Fibroblast of mammary gland (primary cell): ENCODE results near the gene FGF12.

ENCODE experiments used
- DNase-seq: peaks from one replicate; pipeline ENCODE4 v3.0.0-alpha.2; 2010; ENCODE audit warnings: low read depth
- H3K4me3 ChIP-seq: 2 replicates; pipeline ENCODE4 v1.5.1; 2011; ENCODE audit warnings: low read depth, mild to moderate bottlenecking, low read length, moderate library complexity; ENCODE audit not compliant: control insufficient read depth
- TF ChIP-seq, protein P1 (sequence below): conservative IDR thresholded peaks from 2 replicates; pipeline ENCODE4 v1.5.1; 2011; ENCODE audit warnings: low read depth, low read length, inconsistent platforms; ENCODE audit not compliant: control insufficient read depth, insufficient read depth

The FGF12 gene

DNA sequence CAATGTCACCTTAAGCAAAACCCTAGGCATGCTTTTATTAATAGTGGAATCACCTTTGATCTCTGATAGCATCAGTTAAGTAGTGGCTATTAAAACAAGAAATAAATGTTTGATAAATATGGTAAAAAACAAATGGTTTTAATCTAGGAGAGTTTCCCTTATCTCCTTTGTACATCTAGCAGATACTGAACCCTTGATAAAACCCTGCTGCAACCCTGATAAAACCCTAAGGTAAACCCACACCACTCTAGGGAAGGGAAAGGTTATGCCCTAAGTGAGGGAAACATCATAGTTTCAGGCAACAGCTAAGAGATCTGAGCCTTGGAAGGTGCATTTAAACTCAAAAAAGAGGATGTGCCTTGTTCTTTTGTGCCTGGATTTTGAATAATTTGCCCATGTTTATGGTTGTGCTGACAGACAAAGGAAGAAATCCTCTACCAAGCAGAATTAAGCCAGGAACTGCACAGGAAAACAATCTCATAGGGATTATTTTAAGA is 309.7 kb downstream of the FGF12 start:
- TF ChIP-seq, protein P1, sequence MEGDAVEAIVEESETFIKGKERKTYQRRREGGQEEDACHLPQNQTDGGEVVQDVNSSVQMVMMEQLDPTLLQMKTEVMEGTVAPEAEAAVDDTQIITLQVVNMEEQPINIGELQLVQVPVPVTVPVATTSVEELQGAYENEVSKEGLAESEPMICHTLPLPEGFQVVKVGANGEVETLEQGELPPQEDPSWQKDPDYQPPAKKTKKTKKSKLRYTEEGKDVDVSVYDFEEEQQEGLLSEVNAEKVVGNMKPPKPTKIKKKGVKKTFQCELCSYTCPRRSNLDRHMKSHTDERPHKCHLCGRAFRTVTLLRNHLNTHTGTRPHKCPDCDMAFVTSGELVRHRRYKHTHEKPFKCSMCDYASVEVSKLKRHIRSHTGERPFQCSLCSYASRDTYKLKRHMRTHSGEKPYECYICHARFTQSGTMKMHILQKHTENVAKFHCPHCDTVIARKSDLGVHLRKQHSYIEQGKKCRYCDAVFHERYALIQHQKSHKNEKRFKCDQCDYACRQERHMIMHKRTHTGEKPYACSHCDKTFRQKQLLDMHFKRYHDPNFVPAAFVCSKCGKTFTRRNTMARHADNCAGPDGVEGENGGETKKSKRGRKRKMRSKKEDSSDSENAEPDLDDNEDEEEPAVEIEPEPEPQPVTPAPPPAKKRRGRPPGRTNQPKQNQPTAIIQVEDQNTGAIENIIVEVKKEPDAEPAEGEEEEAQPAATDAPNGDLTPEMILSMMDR: no peak
- no peak overlapping the region for H3K4me3 ChIP-seq

DNA sequence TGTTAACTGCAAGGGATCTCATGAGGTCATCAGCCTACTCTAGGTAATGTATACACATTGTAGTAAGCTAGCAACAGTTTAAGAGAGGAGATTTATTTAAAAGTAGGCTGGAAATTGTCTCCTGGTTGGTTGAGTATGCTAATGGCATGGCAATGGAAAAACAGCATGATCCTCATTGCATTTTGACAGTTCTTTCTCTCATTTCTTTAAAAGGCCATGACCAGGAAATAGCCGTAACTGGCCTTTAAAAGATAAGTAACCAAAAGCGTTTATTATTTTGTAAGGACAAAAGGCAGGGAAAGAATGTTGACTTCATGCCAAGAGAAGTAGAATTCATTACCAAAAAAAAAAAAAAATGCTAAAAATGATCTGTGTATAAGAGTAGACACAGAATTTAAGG is 310.3 kb downstream of the FGF12 start:
- H3K4me3 ChIP-seq: no peak overlapping the region
- TF ChIP-seq, protein P1: no peak
- DNase-seq: no peak

More for the DNA sequence above, 309.7 kb downstream of the FGF12 start:
- DNase-seq: no peak

DNA sequence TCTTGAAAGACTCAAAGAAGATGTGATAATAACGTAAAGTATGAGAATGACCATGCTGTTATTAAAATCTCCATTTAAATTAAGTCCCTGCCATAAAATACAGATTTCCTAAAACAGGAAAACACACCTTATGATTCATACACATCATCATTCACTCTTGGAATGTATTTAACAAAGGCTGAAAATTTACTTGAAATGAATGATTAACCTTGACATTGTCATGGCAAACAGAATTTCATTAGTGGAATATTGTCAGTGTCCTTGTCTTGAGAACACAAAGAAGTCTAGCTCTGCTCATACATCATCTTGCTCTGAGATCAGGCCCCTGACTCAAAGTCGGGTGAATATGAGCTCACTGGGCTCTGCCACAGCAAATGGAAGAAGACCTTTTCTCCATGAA is 313.9 kb downstream of the FGF12 start:
- no peak overlapping the region for H3K4me3 ChIP-seq
- DNase-seq: no peak
- TF ChIP-seq, protein P1: no peak

DNA sequence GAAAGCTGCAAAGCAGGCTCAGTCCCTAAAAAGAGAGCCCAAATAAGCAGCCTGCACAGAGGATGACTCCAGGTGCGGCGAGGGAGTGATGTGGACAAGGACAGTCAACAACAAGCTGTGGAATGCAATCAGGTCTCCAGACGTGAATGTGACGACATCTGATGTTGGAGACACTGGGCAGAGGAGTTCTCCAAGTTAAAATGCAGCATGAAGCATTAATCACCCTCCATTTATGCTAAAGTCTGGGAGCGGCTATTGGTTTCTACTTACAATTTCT is 316.7 kb downstream of the FGF12 start:
- TF ChIP-seq, protein P1: no peak
- no peak overlapping the region for H3K4me3 ChIP-seq
- DNase-seq: no peak

DNA sequence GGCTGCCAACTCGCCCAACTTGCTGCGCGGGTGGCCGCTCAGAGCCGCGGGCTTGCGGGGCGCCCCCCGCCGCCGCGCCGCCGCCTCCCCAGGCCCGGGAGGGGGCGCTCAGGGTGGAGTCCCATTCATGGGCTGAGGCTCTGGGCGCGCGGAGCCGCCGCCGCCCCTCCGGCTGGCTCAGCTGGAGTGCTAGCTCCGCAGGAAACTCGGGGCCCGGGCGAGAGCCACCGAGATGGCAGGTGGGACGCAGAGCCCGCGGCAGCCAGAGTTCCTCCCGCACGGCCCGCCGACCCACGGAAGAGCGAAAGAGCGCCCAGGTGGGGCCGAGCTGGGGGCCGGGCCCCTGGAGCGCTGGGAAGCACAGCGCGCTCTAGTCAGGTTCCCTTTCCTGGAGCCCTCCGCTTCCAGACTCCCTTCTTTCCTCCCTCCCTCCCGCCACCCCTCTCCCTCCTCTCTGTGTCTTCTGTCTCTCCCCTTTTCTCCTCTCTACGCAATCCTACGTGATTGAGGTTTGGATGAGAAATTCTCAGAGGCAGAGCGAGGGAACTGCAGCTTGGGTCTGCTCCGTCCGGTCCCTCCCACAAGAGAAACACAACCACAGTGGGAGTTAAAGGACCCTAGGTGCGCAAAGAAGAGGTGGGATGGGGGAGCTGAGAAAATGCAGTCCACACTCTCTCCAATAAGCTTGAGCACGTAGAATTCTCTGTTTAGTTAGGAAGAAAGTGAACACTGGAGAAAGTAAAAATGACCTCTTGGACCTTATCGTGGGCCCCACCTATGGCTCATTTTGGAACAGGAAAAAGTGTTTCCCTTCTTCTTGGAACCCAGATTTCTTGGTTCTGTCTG is 317.3 kb downstream of the FGF12 start:
- TF ChIP-seq, protein P1: no peak
- no peak for DNase-seq
- H3K4me3 ChIP-seq: no peak overlapping the region

DNA sequence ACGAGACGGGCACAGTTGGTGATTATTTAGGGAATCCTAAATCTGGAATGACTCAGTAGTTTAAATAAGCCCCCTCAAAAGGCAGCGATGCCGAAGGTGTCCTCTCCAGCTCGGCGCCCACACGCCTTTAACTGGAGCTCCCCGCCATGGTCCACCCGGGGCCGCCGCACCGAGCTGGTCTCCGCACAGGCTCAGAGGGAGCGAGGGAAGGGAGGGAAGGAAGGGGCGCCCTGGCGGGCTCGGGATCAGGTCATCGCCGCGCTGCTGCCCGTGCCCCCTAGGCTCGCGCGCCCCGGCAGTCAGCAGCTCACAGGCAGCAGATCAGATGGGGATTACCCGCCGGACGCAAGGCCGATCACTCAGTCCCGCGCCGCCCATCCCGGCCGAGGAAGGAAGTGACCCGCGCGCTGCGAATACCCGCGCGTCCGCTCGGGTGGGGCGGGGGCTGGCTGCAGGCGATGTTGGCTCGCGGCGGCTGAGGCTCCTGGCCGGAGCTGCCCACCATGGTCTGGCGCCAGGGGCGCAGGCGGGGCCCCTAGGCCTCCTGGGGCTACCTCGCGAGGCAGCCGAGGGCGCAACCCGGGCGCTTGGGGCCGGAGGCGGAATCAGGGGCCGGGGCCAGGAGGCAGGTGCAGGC is 318.0 kb downstream of the FGF12 start:
- H3K4me3 ChIP-seq: peak overlapping the region; percentile 21
- TF ChIP-seq, protein P1: no peak

More for the DNA sequence above, 318.0 kb downstream of the FGF12 start:
- peak; percentile 19 for DNase-seq
